AG20443 (cell line): Measurements from ENCODE around the gene AMZ1.
"Not testable (repeated sequence)": the region's sequence is repeated elsewhere in the genome, so short reads cannot be mapped to it uniquely, and the experiment has no call there.

ENCODE experiments used
- DNase-seq: peaks from one replicate; pipeline ENCODE4 v3.0.0; 2012; ENCODE audit warnings: low spot score, mixed read lengths

AMZ1 gene

DNA sequence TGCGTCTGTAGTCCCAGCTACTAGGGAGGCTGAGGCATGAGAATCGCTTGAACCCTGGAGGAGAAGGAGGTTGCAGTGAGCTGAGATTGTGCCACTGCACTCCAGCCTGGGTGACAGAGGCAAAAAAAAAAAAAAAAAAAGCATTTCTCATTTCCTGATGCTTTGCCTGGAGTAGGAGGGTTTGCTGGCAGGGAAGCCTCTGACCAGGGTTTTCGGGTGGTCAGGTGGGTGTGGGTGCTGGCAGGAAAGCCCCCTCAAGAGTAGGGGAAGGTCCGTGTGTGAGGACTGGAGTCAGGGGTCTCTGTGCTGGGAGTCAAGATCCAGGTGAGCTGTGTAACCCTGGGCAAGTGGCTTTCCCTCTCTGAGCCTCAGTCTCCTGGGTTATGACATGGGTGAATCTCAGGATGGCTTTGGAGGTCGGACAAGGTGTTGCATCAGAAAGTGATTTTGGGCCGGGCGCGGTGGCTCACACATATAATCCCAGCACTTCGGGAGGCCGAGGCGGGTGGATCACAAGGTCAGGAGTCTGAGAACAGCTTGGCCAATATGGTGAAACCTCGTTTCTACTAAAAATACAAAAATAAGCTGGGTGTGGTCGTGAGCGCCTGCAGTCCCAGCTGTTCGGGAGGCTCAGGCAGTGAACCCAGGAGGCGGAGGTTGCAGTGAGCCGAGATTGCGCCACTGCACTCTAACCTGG is 3.2 kb downstream of the AMZ1 start:
- DNase-seq = no peak

DNA sequence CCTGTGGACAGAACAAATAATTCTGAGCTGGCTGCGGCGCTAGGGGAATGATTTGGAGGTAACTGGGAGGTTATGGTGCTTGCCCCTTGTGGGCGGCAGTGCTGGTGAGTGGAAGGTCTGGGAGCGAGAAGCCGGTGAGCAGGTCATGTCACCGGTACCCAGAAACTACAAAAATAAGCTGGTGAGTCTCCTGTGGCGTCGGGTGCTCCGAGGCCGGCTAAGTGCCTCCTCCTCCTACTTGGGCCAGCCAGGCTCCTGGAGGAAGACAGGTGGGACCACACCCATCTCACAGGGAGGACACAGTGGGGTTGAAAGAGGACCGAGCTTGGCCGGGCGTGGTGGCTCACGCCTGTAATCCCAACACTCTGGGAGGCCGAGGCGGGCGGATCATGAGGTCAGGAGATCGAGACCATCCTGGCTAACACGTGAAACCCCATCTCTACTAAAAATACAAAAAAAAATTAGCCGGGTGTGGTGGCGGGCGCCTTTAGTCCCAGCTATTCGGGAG is 4.0 kb downstream of the AMZ1 start:
- DNase-seq = not testable (repeated sequence)

DNA sequence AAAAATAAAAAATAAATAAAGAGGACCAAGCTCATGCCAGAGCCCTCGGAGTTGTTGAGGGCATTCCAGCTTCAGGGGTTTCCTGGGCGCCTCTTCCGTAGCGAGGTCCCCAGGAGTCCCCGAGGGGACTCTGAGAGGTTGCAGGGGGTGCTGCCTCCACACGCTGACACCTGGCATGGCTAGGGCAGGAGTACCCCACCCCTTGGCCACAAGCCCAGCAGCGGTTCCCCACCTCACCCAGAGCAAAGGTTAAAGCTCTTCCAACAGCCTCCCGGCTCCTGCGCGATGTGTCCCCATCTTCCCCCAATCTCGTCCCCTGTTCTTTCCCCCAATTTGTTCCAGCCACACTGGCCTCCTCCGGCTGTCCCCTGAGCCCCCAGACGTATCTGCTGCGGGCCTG is 4.5 kb downstream of the AMZ1 start:
- no peak for DNase-seq

DNA sequence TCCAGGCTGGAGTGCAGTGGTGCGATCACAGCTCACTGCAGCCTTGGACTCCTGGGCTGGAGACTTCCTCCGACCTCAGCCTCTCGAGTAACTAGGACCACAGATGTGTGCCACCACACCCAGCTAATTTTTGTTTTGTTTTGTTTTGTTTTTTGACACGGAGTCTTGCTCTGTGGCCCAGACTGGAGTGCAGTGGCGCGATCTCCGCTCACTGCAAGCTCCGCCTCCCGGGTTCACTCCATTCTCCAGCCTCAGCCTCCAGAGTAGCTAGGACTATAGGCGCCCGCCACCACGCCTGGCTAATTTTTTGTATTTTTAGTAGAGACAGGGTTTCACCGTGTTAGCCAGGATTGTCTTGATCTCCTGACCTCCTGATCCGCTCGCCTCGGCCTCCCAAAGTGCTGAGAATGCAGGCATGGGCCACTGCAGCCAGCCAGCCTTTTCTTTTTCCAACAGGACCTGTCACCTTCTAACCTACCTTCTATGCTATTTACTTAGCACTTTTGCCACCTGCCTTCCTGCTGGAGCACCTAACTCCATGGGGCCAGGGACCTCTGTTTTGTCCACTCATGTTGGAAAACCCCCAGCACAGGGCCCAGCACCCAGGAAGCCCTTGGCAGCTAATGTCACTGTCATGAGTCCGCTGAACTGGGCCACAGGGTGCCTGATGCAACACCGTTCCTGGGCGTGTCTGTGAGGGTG is 5.6 kb downstream of the AMZ1 start:
- not testable (repeated sequence) for DNase-seq

DNA sequence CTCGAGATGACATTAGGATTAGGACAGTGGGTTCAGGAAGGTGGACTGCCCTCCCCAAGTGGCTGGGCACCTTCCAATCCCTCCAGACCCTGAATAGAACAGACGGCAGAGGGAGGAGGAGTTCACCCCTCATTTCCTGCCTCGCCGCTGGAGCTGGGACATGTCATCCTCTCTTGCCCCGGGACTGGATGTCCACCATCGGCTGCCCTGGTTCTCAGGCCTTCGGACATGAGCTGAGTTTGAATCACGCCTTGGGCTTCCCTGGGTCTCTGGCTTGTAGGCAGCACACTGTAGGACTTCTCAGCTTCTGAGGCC is 6.1 kb downstream of the AMZ1 start:
- DNase-seq = not testable (repeated sequence)

DNA sequence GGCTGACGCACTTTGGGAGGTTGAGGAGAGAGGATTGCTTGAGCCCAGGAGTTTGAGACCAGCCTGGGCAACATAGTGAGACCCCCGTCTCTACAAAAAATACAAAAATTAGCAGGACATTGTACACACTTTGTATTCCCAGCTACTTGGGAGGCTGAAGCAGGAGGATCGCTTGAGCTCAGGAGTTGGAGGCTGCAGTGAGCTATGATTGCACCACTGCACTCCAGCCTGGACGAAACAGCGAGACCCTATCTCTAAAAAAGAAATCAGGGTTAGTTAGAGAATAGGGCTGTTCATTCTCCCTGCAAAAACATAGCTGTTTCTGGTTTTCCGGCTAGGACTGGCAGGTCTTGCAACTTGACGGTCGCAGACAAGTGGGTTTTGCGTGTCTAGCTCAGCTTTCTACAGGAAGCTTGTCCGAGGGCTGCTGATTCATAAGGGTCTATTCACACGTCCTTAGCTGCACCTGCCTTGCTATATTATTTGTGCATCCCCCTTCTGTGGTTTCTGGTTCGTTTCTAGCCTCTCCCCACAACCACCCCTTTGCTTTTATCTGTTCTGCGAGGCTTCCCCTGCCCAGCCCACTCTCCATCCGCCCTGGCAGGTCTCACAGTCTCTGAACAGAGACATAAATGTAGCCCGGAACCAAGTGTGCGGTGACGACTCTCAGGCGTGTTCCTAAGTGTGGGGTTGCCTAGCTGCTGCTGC is 10.7 kb downstream of the AMZ1 start:
- no peak for DNase-seq

DNA sequence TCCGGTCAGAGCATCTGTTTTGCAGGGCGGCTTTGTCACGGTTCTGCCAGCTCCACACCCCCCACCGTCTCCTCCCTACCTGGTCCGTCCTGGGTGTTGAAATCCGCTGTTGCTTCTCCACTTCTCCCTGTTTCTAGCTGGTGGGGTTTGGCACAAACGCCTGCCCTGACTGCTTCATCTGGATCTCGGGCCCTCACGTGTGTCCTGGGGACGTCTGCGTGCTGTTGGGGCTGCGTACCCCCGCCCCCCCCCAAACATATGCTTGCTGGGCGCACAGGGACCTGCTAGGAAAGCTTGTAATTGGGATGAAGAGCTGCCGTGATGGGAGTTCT is 11.3 kb downstream of the AMZ1 start:
- no peak for DNase-seq

DNA sequence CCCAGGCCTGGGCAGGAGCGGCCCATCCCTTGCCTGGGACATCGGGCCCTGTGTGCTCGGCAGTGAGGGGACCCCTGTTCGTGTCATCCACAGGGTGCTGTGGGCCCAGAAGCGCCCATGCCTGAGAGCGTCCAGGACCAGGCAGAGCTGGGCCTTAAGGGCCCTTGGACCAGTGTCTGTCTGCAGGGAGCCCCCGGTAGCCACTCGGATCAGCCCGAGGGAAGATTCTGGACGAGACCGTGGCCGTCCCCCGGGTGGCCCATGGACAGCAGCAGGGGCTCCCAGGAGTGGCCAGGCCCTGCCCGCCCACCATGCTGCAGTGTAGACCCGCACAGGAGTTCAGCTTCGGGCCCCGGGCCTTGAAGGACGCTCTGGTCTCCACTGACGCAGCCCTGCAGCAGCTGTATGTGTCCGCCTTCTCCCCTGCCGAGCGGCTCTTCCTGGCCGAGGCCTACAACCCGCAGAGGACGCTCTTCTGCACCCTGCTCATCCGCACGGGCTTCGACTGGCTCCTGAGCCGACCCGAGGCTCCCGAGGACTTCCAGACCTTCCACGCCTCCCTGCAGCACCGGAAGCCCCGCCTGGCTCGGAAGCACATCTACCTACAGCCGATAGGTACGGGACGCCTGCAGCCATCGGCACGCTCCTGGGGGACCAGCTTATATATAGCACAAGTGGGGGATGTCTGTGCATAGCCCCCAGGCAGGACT is 12.3 kb downstream of the AMZ1 start:
- no peak for DNase-seq

DNA sequence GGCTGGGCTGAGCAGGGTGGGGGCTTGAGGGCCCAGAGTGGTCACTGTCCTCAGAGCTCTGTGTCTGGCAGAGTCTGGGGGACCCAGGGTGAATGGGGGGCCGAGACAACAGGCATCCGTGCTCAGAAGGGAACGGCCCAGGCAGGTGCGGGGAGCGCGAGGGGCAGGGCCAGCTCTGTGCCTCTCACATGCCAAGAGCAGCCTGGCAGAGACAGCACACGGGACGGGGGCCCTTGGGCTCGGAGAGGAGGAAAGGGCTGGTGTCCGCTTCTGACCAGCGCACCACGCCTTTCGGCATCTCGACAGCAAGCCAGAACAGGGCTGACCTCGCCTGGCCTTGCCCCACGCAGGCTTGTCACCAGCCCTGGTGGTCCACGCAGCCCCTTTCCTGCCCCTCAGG is 13.4 kb downstream of the AMZ1 start:
- DNase-seq = no peak

DNA sequence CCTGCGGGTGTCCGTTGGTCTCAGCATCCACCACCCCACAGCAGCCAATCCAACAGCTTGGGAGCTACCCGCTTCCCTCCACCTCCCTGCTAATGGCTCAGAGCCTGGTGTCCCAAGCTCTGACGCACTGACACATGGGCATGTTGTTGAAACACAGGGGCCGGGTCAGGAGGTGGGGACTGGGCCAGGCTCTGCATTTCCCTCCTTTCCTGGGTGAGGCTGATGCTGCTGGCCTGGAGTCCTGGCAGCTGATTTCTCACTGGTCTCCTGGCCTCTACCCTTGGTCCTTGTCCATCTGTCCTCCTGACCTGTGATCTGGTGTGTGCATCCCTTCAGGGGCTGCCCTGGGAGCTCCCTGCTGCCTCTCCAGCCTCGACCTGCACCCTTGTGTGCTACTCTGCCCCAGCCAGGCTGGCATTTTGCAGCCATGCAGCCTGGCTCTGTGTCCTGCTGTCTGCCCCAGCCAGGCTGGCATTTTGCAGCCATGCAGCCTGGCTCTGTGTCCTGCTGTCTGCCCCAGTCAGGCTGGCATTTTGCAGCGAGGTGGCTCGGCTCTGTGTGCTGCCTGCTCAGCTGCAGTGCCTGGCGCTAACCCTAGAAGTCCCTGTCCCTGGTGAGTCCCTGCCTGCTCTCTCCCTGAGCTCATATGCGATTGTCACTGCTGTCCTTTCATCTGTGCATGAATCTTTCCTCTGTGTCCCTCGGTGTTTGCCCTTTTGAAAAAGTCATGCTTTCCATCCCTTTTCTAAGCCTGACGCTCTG is 14.0 kb downstream of the AMZ1 start:
- peak; percentile 95 for DNase-seq

DNA sequence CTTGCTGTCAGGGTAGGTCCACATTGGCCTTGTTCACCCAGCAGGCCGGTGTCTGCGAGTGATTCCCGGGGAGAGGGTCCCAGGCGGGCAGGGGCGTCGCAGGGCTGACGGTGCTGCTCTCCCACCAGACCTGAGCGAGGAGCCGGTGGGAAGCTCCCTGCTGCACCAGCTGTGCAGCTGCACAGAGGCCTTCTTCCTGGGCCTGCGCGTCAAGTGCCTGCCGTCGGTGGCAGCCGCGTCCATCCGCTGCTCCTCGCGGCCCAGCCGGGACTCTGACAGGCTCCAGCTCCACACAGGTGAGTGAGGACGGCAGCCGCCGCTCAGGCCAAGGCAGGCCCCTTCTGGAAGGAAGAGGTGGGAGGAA is 14.6 kb downstream of the AMZ1 start:
- no peak for DNase-seq

DNA sequence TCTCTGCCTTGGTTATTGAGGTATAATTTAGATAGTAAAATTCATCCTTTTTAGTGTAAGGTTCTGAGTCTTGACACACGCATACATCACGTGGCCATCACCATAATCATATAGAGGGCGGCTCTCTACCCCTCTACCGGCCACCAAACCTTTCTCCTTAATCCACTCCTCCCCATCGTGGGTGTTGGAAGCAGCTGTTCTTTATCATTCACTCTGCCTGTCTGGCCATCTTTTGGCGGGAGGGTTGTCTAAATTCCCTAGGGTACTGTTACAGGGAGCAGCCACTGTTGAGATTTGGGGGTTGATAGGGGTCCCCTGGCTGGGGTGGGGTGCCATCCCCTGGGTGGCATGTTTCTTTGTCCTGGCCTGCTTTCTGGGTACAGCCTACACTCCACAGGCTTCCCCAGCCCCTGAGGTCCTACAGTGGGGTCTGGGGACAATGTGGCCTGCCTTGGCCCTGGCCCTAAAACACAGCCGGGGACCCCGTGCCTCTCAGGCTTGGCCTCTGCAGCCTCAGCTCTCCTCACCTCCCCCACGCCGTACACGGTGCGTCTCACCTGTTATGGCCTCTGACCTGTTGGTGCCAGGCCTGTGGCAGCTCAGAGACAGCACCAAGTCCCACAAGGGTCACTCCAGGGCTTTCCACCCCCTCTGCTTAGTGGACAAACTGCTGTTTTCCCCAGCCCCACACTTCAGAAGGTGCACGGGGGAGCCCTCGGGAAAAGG is 17.5 kb downstream of the AMZ1 start:
- DNase-seq = no peak

DNA sequence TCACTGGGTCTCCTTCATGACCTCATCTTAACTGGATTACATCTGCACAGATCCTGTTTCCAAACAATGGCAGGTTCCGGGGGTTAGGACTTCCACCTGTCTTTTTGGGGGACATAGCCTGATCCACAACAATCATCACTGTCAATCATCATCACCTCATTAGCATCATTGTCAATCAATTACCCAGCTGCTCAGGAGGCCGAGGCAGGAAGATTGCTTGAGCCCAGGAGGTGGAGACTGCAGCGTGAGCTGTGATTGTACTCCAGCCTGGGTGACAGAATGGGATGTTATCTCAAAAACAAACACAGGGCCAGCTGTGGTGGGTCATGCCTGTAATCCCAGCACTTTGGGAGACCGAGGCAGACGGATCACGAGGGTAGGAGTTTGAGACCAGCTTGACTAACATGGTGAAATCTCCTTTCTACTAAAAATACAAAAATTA is 18.7 kb downstream of the AMZ1 start:
- no peak for DNase-seq

DNA sequence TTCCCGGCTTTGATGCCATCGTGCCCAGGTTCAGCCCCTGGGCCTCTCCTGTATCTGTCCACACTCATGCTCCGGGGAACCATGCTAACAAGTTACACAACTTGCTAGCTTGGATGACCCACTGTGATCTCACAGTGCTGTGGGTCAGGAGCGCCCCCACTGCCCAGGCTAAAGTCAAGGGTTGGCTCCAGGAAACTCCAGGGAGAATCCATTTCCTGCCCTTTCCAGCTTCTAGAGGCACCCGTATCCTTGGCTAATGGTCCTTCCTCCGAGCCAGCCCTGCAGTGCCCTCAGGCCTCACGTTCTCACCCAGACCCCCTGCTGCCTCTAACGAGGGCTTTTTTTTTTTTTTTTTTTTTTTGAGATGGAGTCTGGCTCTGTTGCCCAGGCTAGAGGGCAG is 19.5 kb downstream of the AMZ1 start:
- no peak for DNase-seq

DNA sequence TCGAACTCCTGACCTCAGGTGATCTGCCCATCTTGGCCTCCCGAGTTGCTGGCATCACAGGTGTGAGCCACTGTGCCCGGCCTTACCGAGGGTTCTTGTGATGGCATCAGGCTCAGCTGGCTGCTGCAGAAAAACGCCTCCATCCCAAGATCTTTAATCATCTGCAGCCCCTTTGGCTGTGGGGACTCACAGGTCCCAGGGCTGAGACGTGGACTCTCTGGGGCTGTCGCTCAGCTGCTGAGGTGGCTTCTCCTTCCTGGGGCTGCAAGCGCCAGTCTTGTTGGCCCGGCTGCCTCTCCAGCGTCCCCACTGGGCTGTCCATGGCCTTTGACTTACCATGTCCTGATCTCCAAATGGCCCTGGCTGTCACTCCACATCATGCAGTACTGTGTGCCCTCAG is 20.0 kb downstream of the AMZ1 start:
- no peak for DNase-seq

DNA sequence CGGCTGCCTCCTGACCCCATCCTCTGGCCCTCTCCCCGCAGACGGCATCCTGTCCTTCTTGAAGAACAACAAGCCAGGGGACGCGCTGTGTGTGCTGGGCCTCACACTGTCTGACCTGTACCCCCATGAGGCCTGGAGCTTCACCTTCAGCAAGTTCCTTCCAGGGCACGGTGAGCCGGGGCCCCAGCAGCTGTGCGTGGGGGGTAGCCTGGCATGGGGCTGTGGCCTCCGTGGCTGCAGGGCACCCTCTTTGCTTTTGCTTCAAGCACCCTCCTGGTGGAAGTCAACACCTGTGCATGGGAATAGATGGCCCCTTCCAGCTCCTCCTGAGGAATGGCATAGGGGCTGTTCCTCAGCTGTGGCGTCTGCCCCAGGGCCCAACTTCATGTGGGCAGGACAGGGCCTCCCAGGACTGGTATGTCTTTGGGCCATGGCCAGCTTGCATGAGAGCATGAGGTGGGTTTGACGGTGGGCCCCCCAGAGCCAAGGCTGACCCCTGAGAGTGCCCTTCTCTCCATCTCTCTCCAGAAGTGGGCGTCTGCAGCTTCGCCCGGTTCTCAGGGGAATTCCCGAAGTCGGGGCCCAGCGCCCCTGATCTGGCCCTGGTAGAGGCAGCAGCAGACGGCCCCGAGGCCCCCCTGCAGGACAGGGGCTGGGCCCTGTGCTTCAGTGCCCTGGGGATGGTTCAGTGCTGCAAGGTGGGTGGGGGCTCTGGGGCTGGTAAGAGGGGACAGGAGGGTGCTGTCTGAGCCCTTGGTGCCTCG is 20.7 kb downstream of the AMZ1 start:
- no peak for DNase-seq

DNA sequence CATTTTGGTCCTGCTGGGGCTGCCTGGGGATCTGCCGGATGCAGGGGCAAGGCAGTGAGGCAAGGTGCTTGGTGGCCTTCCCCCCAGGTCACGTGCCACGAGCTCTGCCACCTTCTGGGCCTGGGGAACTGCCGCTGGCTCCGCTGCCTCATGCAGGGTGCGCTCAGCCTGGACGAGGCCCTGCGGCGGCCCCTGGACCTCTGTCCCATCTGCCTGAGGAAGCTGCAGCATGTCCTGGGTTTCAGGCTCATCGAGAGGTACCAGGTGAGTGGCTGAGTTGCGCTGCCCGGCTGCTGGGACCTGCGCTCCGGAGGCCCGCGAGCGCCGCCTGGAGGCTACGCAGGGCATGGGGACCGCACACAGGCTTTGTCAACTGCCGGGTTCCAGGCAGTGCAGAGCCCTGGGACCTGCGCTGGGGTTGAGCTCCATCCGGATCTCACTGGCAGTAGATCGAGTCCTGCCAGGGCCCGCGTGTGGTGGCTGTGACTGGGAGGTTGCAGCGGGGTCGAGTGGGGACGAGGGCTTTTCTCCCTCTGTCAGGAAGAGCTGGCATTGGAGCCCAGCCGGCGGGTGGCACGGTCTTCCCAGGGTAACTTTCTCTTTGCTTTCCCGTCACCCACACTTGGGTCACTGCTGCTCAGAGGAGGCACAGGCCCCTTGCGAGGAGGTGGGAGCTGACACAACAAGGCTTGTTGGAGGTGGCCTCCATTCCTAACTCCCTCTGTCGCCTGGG is 21.7 kb downstream of the AMZ1 start:
- DNase-seq = peak; percentile 91

DNA sequence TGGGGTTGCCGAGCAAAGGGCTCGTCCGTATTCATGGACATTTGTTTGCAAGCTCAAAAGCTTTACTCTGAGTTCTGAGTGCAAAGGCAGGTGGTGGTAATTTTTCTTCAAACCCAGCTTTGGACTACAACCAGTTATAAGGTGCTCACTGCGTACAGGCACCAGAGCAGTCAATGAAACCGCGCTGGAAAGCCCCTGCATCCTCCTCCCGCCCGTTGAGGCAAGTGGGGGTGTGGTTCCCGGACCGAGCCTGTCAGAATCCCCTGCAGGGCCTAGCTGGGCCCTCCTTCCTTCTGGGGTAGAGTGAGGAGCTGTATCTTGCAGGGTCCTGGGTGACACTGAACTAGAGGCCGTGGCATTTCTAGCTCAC is 22.3 kb downstream of the AMZ1 start:
- DNase-seq = no peak

DNA sequence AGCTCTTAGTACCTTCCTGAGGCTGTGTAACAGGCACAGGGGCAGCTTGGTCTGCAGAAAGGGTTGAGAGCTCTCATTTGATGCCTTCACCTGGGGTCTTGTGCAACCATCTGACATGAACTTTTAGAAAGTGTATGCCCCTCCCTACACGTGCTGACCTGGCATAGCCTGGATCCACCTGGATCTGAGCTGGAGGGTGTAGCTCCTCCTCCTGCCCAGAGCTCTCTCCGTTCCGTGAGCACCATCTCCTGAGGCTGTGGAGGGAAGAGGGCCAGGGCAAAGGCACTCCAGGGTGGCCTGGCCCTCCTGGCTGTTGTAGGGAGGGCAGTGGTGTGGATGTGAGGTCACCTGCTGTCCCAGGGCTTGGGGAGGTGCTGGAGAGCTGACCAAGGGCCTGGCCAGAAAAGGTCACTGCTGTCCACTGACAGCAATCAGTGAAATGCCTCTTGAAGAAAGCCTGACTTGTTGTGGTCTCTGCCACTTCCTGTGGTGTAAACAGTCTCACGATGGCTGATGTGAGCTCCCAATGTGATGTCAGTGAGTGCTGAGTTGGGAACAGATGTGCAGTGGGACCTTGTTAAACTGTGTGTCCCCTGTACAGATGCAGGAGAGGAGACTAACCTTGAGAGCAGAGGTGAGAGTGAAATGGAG is 23.0 kb downstream of the AMZ1 start:
- DNase-seq = no peak
